SH-SY5Y (cell line): ENCODE data around the gene KCNA1.

Experiments used
- GATA2 ChIP-seq: IDR thresholded peaks from 2 replicates; pipeline ENCODE4 v1.6.1; 2011; ENCODE audit warnings: mild to moderate bottlenecking, low read depth, low read length
- GATA3 ChIP-seq: IDR thresholded peaks from 2 replicates; pipeline ENCODE4 v1.6.1; 2011; ENCODE audit warnings: low read depth, mild to moderate bottlenecking, low read length, moderate library complexity

DNA sequence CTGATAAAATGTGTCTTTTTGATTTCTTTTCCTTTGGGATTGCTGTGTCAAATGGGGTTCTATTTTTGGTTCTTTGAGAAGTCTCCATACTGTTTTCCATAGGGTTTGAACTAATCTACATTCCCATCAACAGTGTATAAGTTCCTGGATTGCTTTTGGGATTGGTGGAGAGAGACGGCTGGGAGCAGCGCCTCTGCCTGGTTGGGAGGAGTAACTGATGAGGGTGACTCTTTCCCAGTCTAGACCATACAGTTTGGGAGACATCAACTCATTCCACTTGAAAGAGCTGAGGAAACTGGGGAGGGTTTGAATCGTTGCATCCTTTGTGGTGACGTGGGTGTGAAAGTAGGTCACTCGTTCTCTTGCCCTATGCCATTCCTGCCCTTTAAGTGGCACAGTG lies 42.3 kb upstream of the KCNA1 start:
- TF ChIP-seq GATA3 (no peak), GATA2 (no peak)
